Activated naive CD8-positive, alpha-beta T cell (primary cell): ENCODE measurements around the gene CIC.

Experiments used
- H3K27ac Mint-ChIP-seq: one replicate; pipeline ENCODE4 v1.8.0; 2021; ENCODE audit warnings: mixed read lengths
- H3K27me3 Mint-ChIP-seq: one replicate; pipeline ENCODE4 v1.8.0; 2021; ENCODE audit warnings: mixed read lengths
- H3K36me3 Mint-ChIP-seq: one replicate; pipeline ENCODE4 v1.8.0; 2021; ENCODE audit warnings: mixed read lengths
- H3K4me1 Mint-ChIP-seq: one replicate; pipeline ENCODE4 v1.8.0; 2021; ENCODE audit warnings: low read depth, mixed read lengths
- H3K4me3 Mint-ChIP-seq: one replicate; pipeline ENCODE4 v1.8.0; 2021; ENCODE audit warnings: mild to moderate bottlenecking, mixed read lengths
- H3K9me3 Mint-ChIP-seq: one replicate; pipeline ENCODE4 v1.8.0; 2021; ENCODE audit warnings: low read depth, mixed read lengths

The CIC gene

GRCh38 chr19:42284066-42284501, 15.0 kb downstream of the CIC start:
- H3K36me3 Mint-ChIP-seq: no peaks in the 10 kb centered on the region
- H3K9me3 Mint-ChIP-seq: no peaks in the 10 kb centered on the region
- no peak overlapping the region for H3K4me3 Mint-ChIP-seq
- peaks cover 38% of the 10 kb centered on the region for H3K4me1 Mint-ChIP-seq
- no peaks in the 10 kb centered on the region for H3K27me3 Mint-ChIP-seq
- no peak overlapping the region for H3K27ac Mint-ChIP-seq

GRCh38 chr19:42284591-42285341, 15.7 kb downstream of the CIC start:
- peak overlapping the region; percentile 95 for H3K27ac Mint-ChIP-seq
- H3K4me3 Mint-ChIP-seq: peak overlapping the region; percentile 96
- H3K4me1 Mint-ChIP-seq: peaks cover 31% of the 10 kb centered on the region
- H3K36me3 Mint-ChIP-seq: no peaks in the 10 kb centered on the region
- no peaks in the 10 kb centered on the region for H3K9me3 Mint-ChIP-seq
- H3K27me3 Mint-ChIP-seq: no peaks in the 10 kb centered on the region

GRCh38 chr19:42285541-42285941, 16.5 kb downstream of the CIC start:
- Mint-ChIP-seq H3K4me3 (peak overlapping the region; percentile 49), H3K27ac (peak overlapping the region; percentile 81)

GRCh38 chr19:42285988-42286348, 16.9 kb downstream of the CIC start:
- H3K36me3 Mint-ChIP-seq: no peaks in the 10 kb centered on the region
- no peaks in the 10 kb centered on the region for H3K27me3 Mint-ChIP-seq
- H3K4me1 Mint-ChIP-seq: peaks cover 28% of the 10 kb centered on the region
- peak overlapping the region; percentile 49 for H3K4me3 Mint-ChIP-seq
- H3K27ac Mint-ChIP-seq: peak overlapping the region; percentile 81
- no peaks in the 10 kb centered on the region for H3K9me3 Mint-ChIP-seq

More at GRCh38 chr19:42285541-42285941, 16.5 kb downstream of the CIC start:
- Mint-ChIP-seq H3K9me3 (no peaks in the 10 kb centered on the region), H3K4me1 (peaks cover 28% of the 10 kb centered on the region), H3K27me3 (no peaks in the 10 kb centered on the region), H3K36me3 (no peaks in the 10 kb centered on the region)

- Mint-ChIP-seq H3K27me3 (no peaks in the 10 kb centered on the region), H3K36me3 (no peaks in the 10 kb centered on the region), H3K4me3 (no peak overlapping the region), H3K9me3 (no peaks in the 10 kb centered on the region), H3K4me1 (peaks cover 26% of the 10 kb centered on the region), H3K27ac (peak overlapping the region; percentile 81)
These were observed 17.4 kb downstream of the CIC start for GRCh38 chr19:42286349-42287016.

GRCh38 chr19:42287017-42287826, 18.2 kb downstream of the CIC start:
- H3K36me3 Mint-ChIP-seq: no peaks in the 10 kb centered on the region
- no peaks in the 10 kb centered on the region for H3K9me3 Mint-ChIP-seq
- peaks cover 22% of the 10 kb centered on the region for H3K4me1 Mint-ChIP-seq
- no peaks in the 10 kb centered on the region for H3K27me3 Mint-ChIP-seq
- H3K27ac Mint-ChIP-seq: no peak overlapping the region
- no peak overlapping the region for H3K4me3 Mint-ChIP-seq

- H3K9me3 Mint-ChIP-seq: no peaks in the 10 kb centered on the region
- no peak overlapping the region for H3K27ac Mint-ChIP-seq
- H3K36me3 Mint-ChIP-seq: no peaks in the 10 kb centered on the region
- H3K4me3 Mint-ChIP-seq: no peak overlapping the region
- no peaks in the 10 kb centered on the region for H3K27me3 Mint-ChIP-seq
- peaks cover 18% of the 10 kb centered on the region for H3K4me1 Mint-ChIP-seq
These were observed 18.7 kb downstream of the CIC start for GRCh38 chr19:42287827-42288107.

GRCh38 chr19:42288387-42288786, 19.3 kb downstream of the CIC start:
- Mint-ChIP-seq H3K9me3 (no peaks in the 10 kb centered on the region), H3K36me3 (no peaks in the 10 kb centered on the region), H3K4me3 (no peak overlapping the region), H3K27ac (no peak overlapping the region), H3K4me1 (peaks cover 18% of the 10 kb centered on the region), H3K27me3 (no peaks in the 10 kb centered on the region)

- Mint-ChIP-seq H3K27ac (no peak overlapping the region), H3K36me3 (no peaks in the 10 kb centered on the region), H3K4me3 (no peak overlapping the region), H3K27me3 (no peaks in the 10 kb centered on the region), H3K9me3 (no peaks in the 10 kb centered on the region), H3K4me1 (peaks cover 18% of the 10 kb centered on the region)
These were observed 20.0 kb downstream of the CIC start for GRCh38 chr19:42288881-42289555.

GRCh38 chr19:42289556-42290041, 20.5 kb downstream of the CIC start:
- H3K27me3 Mint-ChIP-seq: no peaks in the 10 kb centered on the region
- H3K4me1 Mint-ChIP-seq: peaks cover 18% of the 10 kb centered on the region
- no peaks in the 10 kb centered on the region for H3K9me3 Mint-ChIP-seq
- no peaks in the 10 kb centered on the region for H3K36me3 Mint-ChIP-seq
- no peak overlapping the region for H3K4me3 Mint-ChIP-seq
- H3K27ac Mint-ChIP-seq: no peak overlapping the region

GRCh38 chr19:42290136-42290522, 21.1 kb downstream of the CIC start:
- Mint-ChIP-seq H3K27ac (no peak overlapping the region), H3K4me3 (no peak overlapping the region), H3K27me3 (no peaks in the 10 kb centered on the region), H3K36me3 (no peaks in the 10 kb centered on the region), H3K4me1 (peaks cover 13% of the 10 kb centered on the region), H3K9me3 (no peaks in the 10 kb centered on the region)

- Mint-ChIP-seq H3K27me3 (no peaks in the 10 kb centered on the region), H3K4me3 (no peak overlapping the region), H3K27ac (no peak overlapping the region), H3K36me3 (no peaks in the 10 kb centered on the region), H3K4me1 (peaks cover 10% of the 10 kb centered on the region), H3K9me3 (no peaks in the 10 kb centered on the region)
These were observed 21.7 kb downstream of the CIC start for GRCh38 chr19:42290523-42291434.

- Mint-ChIP-seq H3K36me3 (no peaks in the 10 kb centered on the region), H3K27me3 (no peaks in the 10 kb centered on the region), H3K27ac (no peak overlapping the region), H3K9me3 (no peaks in the 10 kb centered on the region), H3K4me3 (no peak overlapping the region), H3K4me1 (peaks cover 7% of the 10 kb centered on the region)
These were observed 22.4 kb downstream of the CIC start for GRCh38 chr19:42291435-42291810.
